H1 (cell line): ENCODE measurements around the gene TECR. TPM values are rescaled to one million over a fixed set of nuclear protein-coding genes. Genes with fewer than 3 reads are reported as not detected.

Experiments used
- CTCF ChIA-PET: fragments of 300-600 bp; sonication (Branson Sonifier 250); formaldehyde crosslinking; loops from one replicate; lab custom pipeline; 2021; ENCODE audit not compliant: partially characterized antibody; lab: Charles Lee
- POLR2A ChIA-PET: fragments of 300-600 bp; sonication (Branson Sonifier 250); formaldehyde crosslinking; loops from one replicate; lab custom pipeline; 2021; ENCODE audit warnings: inconsistent platforms; ENCODE audit not compliant: partially characterized antibody; lab: Charles Lee
- DNase-seq, 2 experiments: peaks; one replicate each; pipeline versions ENCODE4 v3.0.0 to v3.0.0-alpha.2; 2010 to 2022; ENCODE audit warnings: low spot score in 2 of 2, low read depth in 1 of 2, mixed read lengths in 1 of 2
- FAIRE-seq: peaks from 2 replicates; lab custom pipeline; 2011; peaks lifted over from hg19 to GRCh38; lab: Jason Lieb, UNC
- H2AFZ ChIP-seq: 2 replicates; pipeline ENCODE4 v1.8.1; 2012; ENCODE audit warnings: low read length, inconsistent platforms
- H2AK5ac ChIP-seq: 2 replicates; pipeline ENCODE4 v1.6.1; 2013; ENCODE audit warnings: low read depth, low read length
- H2BK120ac ChIP-seq: replicated peaks from 2 replicates; pipeline ENCODE3; 2013; ENCODE audit warnings: low read depth, low read length, inconsistent platforms
- H2BK12ac ChIP-seq: 2 replicates; pipeline ENCODE4 v1.6.1; 2013; ENCODE audit warnings: low read depth, low read length
- H2BK15ac ChIP-seq: 2 replicates; pipeline ENCODE4 v1.6.1; 2013; ENCODE audit warnings: low read length
- H2BK20ac ChIP-seq: 2 replicates; pipeline ENCODE4 v1.6.1; 2013; ENCODE audit warnings: low read length
- H2BK5ac ChIP-seq: 2 replicates; pipeline ENCODE4 v1.6.1; 2013; ENCODE audit warnings: low read depth, low read length
- H3K14ac ChIP-seq: 2 replicates; pipeline ENCODE4 v1.6.1; 2013; ENCODE audit warnings: inconsistent platforms; ENCODE audit not compliant: insufficient read length
- H3K18ac ChIP-seq: 2 replicates; pipeline ENCODE4 v1.6.1; 2013; ENCODE audit warnings: low read length; ENCODE audit errors: extremely low read depth
- H3K23ac ChIP-seq: 2 replicates; pipeline ENCODE4 v1.6.1; 2013; ENCODE audit warnings: inconsistent platforms; ENCODE audit not compliant: insufficient read length
- H3K23me2 ChIP-seq: 2 replicates; pipeline ENCODE4 v1.6.1; 2013; ENCODE audit warnings: low read depth, low read length
- H3K27ac ChIP-seq: 2 replicates; pipeline ENCODE4 v1.6.1; 2011; ENCODE audit warnings: low read depth, low read length, inconsistent platforms
- H3K27me3 ChIP-seq, 4 experiments: replicated peaks in 1 of 4; 1 replicate in 1 of 4; 2 replicates in 3 of 4; pipeline versions ENCODE4 v1.6.1 to v1.8.1; 2011 to 2013; ENCODE audit warnings: low read length in 3 of 4, mild to moderate bottlenecking in 3 of 4, inconsistent platforms in 2 of 4, mixed read lengths in 2 of 4, moderate library complexity in 1 of 4; ENCODE audit not compliant: control insufficient read depth in 3 of 4, insufficient read depth in 3 of 4; ENCODE audit errors: extremely low read depth in 1 of 4
- H3K36me3 ChIP-seq, 4 experiments: 2 replicates each; pipeline versions ENCODE4 v1.6.1 to v1.8.1; 2011 to 2013; ENCODE audit warnings: mild to moderate bottlenecking in 4 of 4, low read length in 3 of 4, moderate library complexity in 2 of 4, control low read depth in 1 of 4, inconsistent platforms in 1 of 4; ENCODE audit not compliant: insufficient read depth in 4 of 4, control insufficient read depth in 2 of 4
- H3K4ac ChIP-seq: replicated peaks from 2 replicates; pipeline ENCODE3; 2013; ENCODE audit warnings: low read length, low read depth, mixed read lengths, inconsistent platforms; ENCODE audit not compliant: insufficient read length
- H3K4me1 ChIP-seq, 4 experiments: replicated peaks in 1 of 4; 1 replicate in 1 of 4; 2 replicates in 3 of 4; pipeline versions ENCODE4 v1.6.1 to v1.8.1; 2011 to 2013; ENCODE audit warnings: low read length in 3 of 4, inconsistent platforms in 2 of 4, mixed read lengths in 1 of 4; ENCODE audit not compliant: insufficient read depth in 4 of 4, control insufficient read depth in 3 of 4
- H3K4me2 ChIP-seq, 2 experiments: 2 replicates each; pipeline versions ENCODE4 v1.6.1 to v1.8.1; 2011 to 2013; ENCODE audit warnings: low read depth in 2 of 2, low read length in 2 of 2, control low read depth in 1 of 2, inconsistent platforms in 1 of 2, mild to moderate bottlenecking in 1 of 2; ENCODE audit not compliant: insufficient read depth in 1 of 2
- H3K4me3 ChIP-seq, 4 experiments: fragments of 200-600, 300-600 bp in 1 of 4; sonication (generic), shearing (Covaris generic), sonication (Bioruptor Twin) in 1 of 4; 2 replicates each; pipeline versions ENCODE4 v1.5.1 to v1.8.1; 2011 to 2016; ENCODE audit warnings: low read length in 4 of 4, low read depth in 3 of 4, control low read depth in 2 of 4, inconsistent platforms in 2 of 4, mild to moderate bottlenecking in 2 of 4, mixed read lengths in 1 of 4, moderate library complexity in 1 of 4; ENCODE audit not compliant: insufficient read depth in 2 of 4; ENCODE audit errors: extremely low read depth in 1 of 4
- H3K56ac ChIP-seq: replicated peaks from 2 replicates; pipeline ENCODE3; 2013; ENCODE audit warnings: low read depth, mild to moderate bottlenecking, mixed read lengths, low read length, inconsistent platforms; ENCODE audit not compliant: insufficient read length
- H3K79me1 ChIP-seq: 2 replicates; pipeline ENCODE4 v1.6.1; 2013; ENCODE audit warnings: low read depth, low read length, control low read depth
- H3K79me2 ChIP-seq, 2 experiments: 2 replicates each; pipeline versions ENCODE4 v1.6.1 to v1.8.1; 2012 to 2013; ENCODE audit warnings: low read length in 2 of 2, mild to moderate bottlenecking in 2 of 2, inconsistent platforms in 1 of 2; ENCODE audit not compliant: insufficient read depth in 2 of 2, control insufficient read depth in 1 of 2
- H3K9ac ChIP-seq, 4 experiments: replicated peaks in 1 of 4; 1 replicate in 1 of 4; 2 replicates in 3 of 4; pipeline versions ENCODE4 v1.6.1 to v1.8.1; 2011 to 2013; ENCODE audit warnings: low read depth in 3 of 4, low read length in 3 of 4, control low read depth in 2 of 4, mild to moderate bottlenecking in 2 of 4, moderate library complexity in 2 of 4, inconsistent platforms in 1 of 4; ENCODE audit errors: extremely low read depth in 1 of 4
- H3K9me3 ChIP-seq, 2 experiments: 2 replicates each; pipeline versions ENCODE4 v1.6.1 to v1.8.1; 2012 to 2013; ENCODE audit warnings: mild to moderate bottlenecking in 2 of 2, moderate library complexity in 2 of 2, control low read depth in 1 of 2, inconsistent platforms in 1 of 2, low read depth in 1 of 2, low read length in 1 of 2, mixed read lengths in 1 of 2; ENCODE audit not compliant: insufficient read depth in 2 of 2
- H4K20me1 ChIP-seq, 2 experiments: replicated peaks in 1 of 2; 2 replicates each; pipeline versions ENCODE3 to v1.8.1; 2011 to 2013; ENCODE audit warnings: inconsistent platforms in 2 of 2, low read length in 2 of 2, mild to moderate bottlenecking in 1 of 2; ENCODE audit not compliant: insufficient read depth in 2 of 2, control insufficient read depth in 1 of 2
- H4K5ac ChIP-seq: 2 replicates; pipeline ENCODE4 v1.6.1; 2013; ENCODE audit warnings: low read length, low read depth, mixed read lengths, inconsistent platforms; ENCODE audit not compliant: insufficient read length
- H4K8ac ChIP-seq: 2 replicates; pipeline ENCODE4 v1.8.0; 2013; ENCODE audit warnings: mild to moderate bottlenecking, moderate library complexity, low read length, inconsistent platforms; ENCODE audit not compliant: insufficient read depth; ENCODE audit errors: extremely low read depth
- H4K91ac ChIP-seq: replicated peaks from 2 replicates; pipeline ENCODE3; 2013; ENCODE audit warnings: low read length, mixed read lengths, inconsistent platforms; ENCODE audit not compliant: insufficient read length
- CBX8 ChIP-seq: fragments of 300-800, 300-1000 bp; sonication (generic); IDR thresholded peaks from 2 replicates; pipeline ENCODE4 v1.7.1; 2016; ENCODE audit warnings: low read depth, low read length, borderline replicate concordance
- CHD2 ChIP-seq: IDR thresholded peaks from 2 replicates; pipeline ENCODE4 v1.6.1; 2012; ENCODE audit warnings: low read length, improper control_type of control experiment
- EGR1 ChIP-seq: IDR thresholded peaks from 2 replicates; pipeline ENCODE4 v1.6.1; 2011; ENCODE audit warnings: low read depth, low read length, borderline replicate concordance
- FOSL1 ChIP-seq: IDR thresholded peaks from 2 replicates; pipeline ENCODE4 v1.6.1; 2011; ENCODE audit warnings: mild to moderate bottlenecking, low read depth, low read length, moderate library complexity; ENCODE audit not compliant: insufficient read depth
- KDM1A ChIP-seq: fragments of 200-600, 300-600 bp; sonication (generic); IDR thresholded peaks from 2 replicates; pipeline ENCODE4 v1.7.1; 2016; ENCODE audit warnings: mild to moderate bottlenecking, low read length, borderline replicate concordance
- MAX ChIP-seq: IDR thresholded peaks from 2 replicates; pipeline ENCODE4 v1.6.1; 2012; ENCODE audit warnings: inconsistent platforms
- RNF2 ChIP-seq: fragments of 200-900, 300-1000 bp; sonication (generic); IDR thresholded peaks from 2 replicates; pipeline ENCODE4 v1.7.1; 2016; ENCODE audit warnings: borderline replicate concordance, low read depth, mild to moderate bottlenecking, antibody characterized with exemption, low read length; ENCODE audit not compliant: poor library complexity, severe bottlenecking; ENCODE audit errors: missing control alignments
- SIRT6 ChIP-seq: IDR thresholded peaks from one replicate; pipeline ENCODE4 v1.7.1; 2012; ENCODE audit warnings: low read length, inconsistent platforms
- SP1 ChIP-seq: IDR thresholded peaks from 2 replicates; pipeline ENCODE4 v1.6.1; 2011; ENCODE audit warnings: low read depth, low read length
- TAF1 ChIP-seq: IDR thresholded peaks from 2 replicates; pipeline ENCODE4 v1.6.1; 2011; ENCODE audit warnings: mild to moderate bottlenecking, low read depth, low read length
- TAF7 ChIP-seq: optimal IDR thresholded peaks from 2 replicates; pipeline ENCODE3; 2011; ENCODE audit warnings: low read depth, mild to moderate bottlenecking, inconsistent platforms, low read length, moderate library complexity, borderline replicate concordance
- TBP ChIP-seq: IDR thresholded peaks from 2 replicates; pipeline ENCODE4 v1.6.1; 2011; ENCODE audit warnings: low read depth, low read length, improper control_type of control experiment
- WGBS, 2 experiments: shearing (Covaris generic) in 1 of 2; methylation state at CpG; one replicate each; pipeline versions ENCODE4 v1.1.6 to v1.1.7; 2013 to 2015; ENCODE audit warnings: low lambda C conversion rate in 2 of 2, mixed read lengths in 2 of 2, inconsistent platforms in 1 of 2, low coverage in 1 of 2, missing lambda C conversion rate in 1 of 2; ENCODE audit not compliant: insufficient replicate concordance in 2 of 2, insufficient coverage in 1 of 2, insufficient read length in 1 of 2; ENCODE audit errors: extremely low coverage in 1 of 2, missing lambda C conversion rate in 1 of 2; 5-methylcytosine and 5-hydroxymethylcytosine counted together
- polyA plus RNA-seq, 7 experiments: library from polyadenylated mRNA; depleted of rRNA in 3 of 7; stranded (reverse) in 5 of 7; unstranded in 2 of 7; fragments of >200 nt in 5 of 7; fragments of 200-250 nt in 2 of 7; gene quantifications; 1 replicate in 5 of 7; 2 replicates in 1 of 7; 4 replicates in 1 of 7; pipeline versions ENCODE4 v1.2.1 to v1.2.3, GENCODE V29; 2011 to 2013; ENCODE audit warnings: missing spikeins in 2 of 7, mixed read lengths in 2 of 7
- total RNA-seq: library from RNA; stranded (reverse); fragmentation: NEBNext Ultra II Directional; extraction: Animal tissue kit (Norgen Biotek cat#: 25700); gene quantifications from 2 replicates; pipeline ENCODE4 v1.2.1, GENCODE V29; 2021

TECR gene
- total and polyA plus RNA-seq, 2 of the 8 experiments (the other 6 are each of a cell fraction or from before 2014, with no cell fraction given), result 172 to 405 TPM

GRCh38 chr19:14517840-14518505 lies 11.4 kb upstream of the TECR start, which contains the start of gene DNAJB1:
TSS of gene DNAJB1 (minus strand) at chr19:14518397. CDS start at chr19:14518349, 48 bp downstream.
- H3K27ac ChIP-seq, result peak within 1 kb of the TSS; percentile 82
- WGBS, 2 experiments, result 4% methylated on average over 37 of the region's 82 CpGs; no CpG with 5 or more reads in 1 of the 2 experiments
- peak in 1 of 2 experiments; percentile 80 for DNase-seq
- TF ChIP-seq CBX8 (no peak), CHD2 (no peak; the same call in 1 of the 2 replicates), FOSL1 (no peak), TAF1 (peak; percentile 79), MAX (no peak), TAF7 (no peak), SIRT6 (no peak), EGR1 (no peak), KDM1A (no peak), TBP (peak; percentile 82), SP1 (no peak), RNF2 (no peak)

More at GRCh38 chr19:14517840-14518505, 11.4 kb upstream of the TECR start, which contains the start of gene DNAJB1:
- Histone ChIP-seq H3K4me1 (peaks cover 0 to 8% (median 4%) of the 10 kb centered on the region in 4 experiments; a peak in 3 of 7 replicates), H2AK5ac (no peak within 1 kb of the TSS), H3K9me3 (no peaks in the 10 kb centered on the region), H3K79me2 (peaks cover 7 to 24% of the 10 kb centered on the region in 2 experiments; a peak in 3 of 4 replicates), H3K23ac (no peak within 1 kb of the TSS), H3K27me3 (no peaks in the 10 kb centered on the region), H3K18ac (peak within 1 kb of the TSS; percentile 93), H3K23me2 (peaks cover 3% of the 10 kb centered on the region; the same call in 1 of the 2 replicates), H3K4me3 (peak within 1 kb of the TSS; percentile 76 to 95 (median 88)), H2BK5ac (peak within 1 kb of the TSS; percentile 96; the same call in 1 of the 2 replicates), H3K79me1 (peaks cover 14% of the 10 kb centered on the region), H4K5ac (peak within 1 kb of the TSS; percentile 92), H2BK120ac (peak within 1 kb of the TSS; percentile 83), H4K91ac (peak within 1 kb of the TSS; percentile 91), H3K56ac (peak within 1 kb of the TSS; percentile 95), H2BK15ac (peak within 1 kb of the TSS; percentile 46; the same call in 1 of the 2 replicates), H3K36me3 (peaks cover 10 to 28% (median 17%) of the 10 kb centered on the region in 4 experiments), H4K20me1 (peaks cover 7 to 24% of the 10 kb centered on the region in 2 experiments), H3K14ac (peak within 1 kb of the TSS; percentile 82), H3K4ac (peak within 1 kb of the TSS; percentile 38), H2BK20ac (no peak within 1 kb of the TSS), H2AFZ (no peak within 1 kb of the TSS), H4K8ac (peak within 1 kb of the TSS; percentile 59), H3K4me2 (peak within 1 kb of the TSS; percentile 78 to 96), H2BK12ac (0 out of 2 replicates have a peak within 1 kb of the TSS, but pooled peaks have one; percentile 50), H3K9ac (peak within 1 kb of the TSS; percentile 70 to 88 (median 84))
- no peak for FAIRE-seq
- CTCF ChIA-PET, result interaction anchor here (0.7 to 1.8 kb wide), 3 partner anchors 37 to 45 kb away, joined by 3 to 6 read pairs (median 3); no protein-coding TSS in a partner anchor
- POLR2A ChIA-PET, result interaction anchor here (0.6 to 3.8 kb wide), 16 partner anchors 9 to 1359 kb away, joined by 3 to 30 read pairs (median 4); partner anchors contain the start of genes GIPC1 and TECR
